ENCODE measurements around the gene LGALS14.

LGALS14 gene

GRCh38 chr19:39752795-39753194 is 48.5 kb downstream of the LGALS14 start:
- Histone ChIP-seq H3K27me3 (ENCODE audit: control insufficient read depth, insufficient read depth, low read length) (no peaks in the 10 kb centered on the region), H3K9me3 (ENCODE audit: control insufficient read depth, low read depth, low read length) (no peaks in the 10 kb centered on the region), H3K27ac (ENCODE audit: low read length) (no peak overlapping the region), H3K4me3 (ENCODE audit: low read length) (no peak overlapping the region), H3K9ac (ENCODE audit: low read length) (no peak overlapping the region), H3K36me3 (ENCODE audit: control insufficient read depth, low read depth, low read length) (no peaks in the 10 kb centered on the region), H3K4me1 (ENCODE audit: control insufficient read depth, low read depth, low read length) (no peaks in the 10 kb centered on the region)

GRCh38 chr19:39754544-39754943 is 50.3 kb downstream of the LGALS14 start:
- Histone ChIP-seq H3K27ac (ENCODE audit: low read length) (no peak overlapping the region), H3K4me3 (ENCODE audit: low read length) (no peak overlapping the region), H3K4me1 (ENCODE audit: control insufficient read depth, low read depth, low read length) (no peaks in the 10 kb centered on the region), H3K36me3 (ENCODE audit: control insufficient read depth, low read depth, low read length) (no peaks in the 10 kb centered on the region), H3K9me3 (ENCODE audit: control insufficient read depth, low read depth, low read length) (no peaks in the 10 kb centered on the region), H3K9ac (ENCODE audit: low read length) (no peak overlapping the region), H3K27me3 (ENCODE audit: control insufficient read depth, insufficient read depth, low read length) (no peaks in the 10 kb centered on the region)

GRCh38 chr19:39754971-39755370 is 50.7 kb downstream of the LGALS14 start:
- H3K27ac ChIP-seq (ENCODE audit: low read length) = no peak overlapping the region
- no peak overlapping the region for H3K4me3 ChIP-seq (ENCODE audit: low read length)
- H3K27me3 ChIP-seq (ENCODE audit: control insufficient read depth, insufficient read depth, low read length) = no peaks in the 10 kb centered on the region
- H3K4me1 ChIP-seq (ENCODE audit: control insufficient read depth, low read depth, low read length) = no peaks in the 10 kb centered on the region
- no peaks in the 10 kb centered on the region for H3K9me3 ChIP-seq (ENCODE audit: control insufficient read depth, low read depth, low read length)
- no peak overlapping the region for H3K9ac ChIP-seq (ENCODE audit: low read length)
- H3K36me3 ChIP-seq (ENCODE audit: control insufficient read depth, low read depth, low read length) = no peaks in the 10 kb centered on the region

All from iPS-18a (cell line).